Astrocyte (in vitro differentiated cells and primary cell): ENCODE measurements around the gene CLHC1. TPM values are rescaled to one million over a fixed set of nuclear protein-coding genes. Genes with fewer than 3 reads are reported as not detected.
"Not testable (repeated sequence)": the region's sequence is repeated elsewhere in the genome, so short reads cannot be mapped to it uniquely, and the experiment has no call there.

ENCODE experiments used
- DNase-seq: peaks from one replicate; pipeline ENCODE4 v3.0.0-alpha.2; 2010; ENCODE audit warnings: low read depth
- FAIRE-seq: peaks from 2 replicates; lab custom pipeline; 2011; peaks lifted over from hg19 to GRCh38; lab: Jason Lieb, UNC
- H2AFZ ChIP-seq: 2 replicates; pipeline ENCODE4 v1.6.0; 2012; ENCODE audit warnings: low read depth, low read length, inconsistent platforms
- H3K27ac ChIP-seq: 2 replicates; pipeline ENCODE4 v1.5.1; 2011; ENCODE audit warnings: low read depth, low read length, inconsistent platforms
- H3K27me3 ChIP-seq: 2 replicates; pipeline ENCODE4 v1.6.0; 2011; ENCODE audit warnings: low read length, inconsistent platforms; ENCODE audit not compliant: insufficient read depth
- H3K36me3 ChIP-seq: 2 replicates; pipeline ENCODE4 v1.5.1; 2011; ENCODE audit warnings: low read length, inconsistent platforms; ENCODE audit not compliant: insufficient read depth
- H3K4me1 ChIP-seq: 2 replicates; pipeline ENCODE4 v1.5.1; 2011; ENCODE audit warnings: low read length, inconsistent platforms; ENCODE audit not compliant: insufficient read depth
- H3K4me2 ChIP-seq: 2 replicates; pipeline ENCODE4 v1.6.0; 2012; ENCODE audit warnings: low read length, inconsistent platforms
- H3K4me3 ChIP-seq: 2 replicates; pipeline ENCODE4 v1.5.1; 2011; ENCODE audit warnings: low read depth, mild to moderate bottlenecking, low read length, inconsistent platforms; ENCODE audit not compliant: insufficient read depth
- H3K79me2 ChIP-seq: 2 replicates; pipeline ENCODE4 v1.6.0; 2012; ENCODE audit warnings: mild to moderate bottlenecking, low read length, inconsistent platforms; ENCODE audit not compliant: insufficient read depth
- H3K9ac ChIP-seq: 2 replicates; pipeline ENCODE4 v1.6.0; 2012; ENCODE audit warnings: mild to moderate bottlenecking, low read length, inconsistent platforms
- H3K9me3 ChIP-seq: 2 replicates; pipeline ENCODE4 v1.5.1; 2012; ENCODE audit warnings: low read depth, mild to moderate bottlenecking, low read length, inconsistent platforms; ENCODE audit not compliant: insufficient read depth
- H4K20me1 ChIP-seq: 2 replicates; pipeline ENCODE4 v1.6.0; 2012; ENCODE audit warnings: low read length, inconsistent platforms; ENCODE audit not compliant: insufficient read depth
- H3K27ac Mint-ChIP-seq: one replicate; pipeline ENCODE4 v1.8.0; 2021; ENCODE audit warnings: mild to moderate bottlenecking, mixed read lengths; ENCODE audit not compliant: unreplicated experiment
- H3K27me3 Mint-ChIP-seq: one replicate; pipeline ENCODE4 v1.8.0; 2021; ENCODE audit warnings: low read depth, mixed read lengths; ENCODE audit not compliant: unreplicated experiment
- H3K36me3 Mint-ChIP-seq: one replicate; pipeline ENCODE4 v1.8.0; 2021; ENCODE audit warnings: low read depth, mixed read lengths; ENCODE audit not compliant: unreplicated experiment
- H3K4me1 Mint-ChIP-seq: one replicate; pipeline ENCODE4 v1.8.0; 2021; ENCODE audit warnings: low read depth, mixed read lengths; ENCODE audit not compliant: unreplicated experiment
- H3K4me3 Mint-ChIP-seq: one replicate; pipeline ENCODE4 v1.8.0; 2021; ENCODE audit warnings: mild to moderate bottlenecking, moderate library complexity, mixed read lengths; ENCODE audit not compliant: unreplicated experiment
- H3K9me3 Mint-ChIP-seq: one replicate; pipeline ENCODE4 v1.8.0; 2021; ENCODE audit warnings: mild to moderate bottlenecking, mixed read lengths; ENCODE audit not compliant: unreplicated experiment
- EZH2 ChIP-seq: IDR thresholded peaks from 2 replicates; pipeline ENCODE4 v1.6.1; 2012; ENCODE audit warnings: mild to moderate bottlenecking, low read length, inconsistent platforms; ENCODE audit not compliant: insufficient read depth
- total RNA-seq: library from RNA; stranded (reverse); gene quantifications from 2 replicates; pipeline ENCODE4 v1.2.1, GENCODE V29; 2021
- TF ChIP-seq, protein P1 (sequence below): IDR thresholded peaks from 2 replicates; pipeline ENCODE4 v1.5.1; 2011; ENCODE audit warnings: low read depth, mild to moderate bottlenecking, inconsistent platforms, low read length, moderate library complexity; ENCODE audit not compliant: insufficient read depth

The CLHC1 gene
- total RNA-seq, 1 donor from 2014 or later, result 17.5 TPM

DNA sequence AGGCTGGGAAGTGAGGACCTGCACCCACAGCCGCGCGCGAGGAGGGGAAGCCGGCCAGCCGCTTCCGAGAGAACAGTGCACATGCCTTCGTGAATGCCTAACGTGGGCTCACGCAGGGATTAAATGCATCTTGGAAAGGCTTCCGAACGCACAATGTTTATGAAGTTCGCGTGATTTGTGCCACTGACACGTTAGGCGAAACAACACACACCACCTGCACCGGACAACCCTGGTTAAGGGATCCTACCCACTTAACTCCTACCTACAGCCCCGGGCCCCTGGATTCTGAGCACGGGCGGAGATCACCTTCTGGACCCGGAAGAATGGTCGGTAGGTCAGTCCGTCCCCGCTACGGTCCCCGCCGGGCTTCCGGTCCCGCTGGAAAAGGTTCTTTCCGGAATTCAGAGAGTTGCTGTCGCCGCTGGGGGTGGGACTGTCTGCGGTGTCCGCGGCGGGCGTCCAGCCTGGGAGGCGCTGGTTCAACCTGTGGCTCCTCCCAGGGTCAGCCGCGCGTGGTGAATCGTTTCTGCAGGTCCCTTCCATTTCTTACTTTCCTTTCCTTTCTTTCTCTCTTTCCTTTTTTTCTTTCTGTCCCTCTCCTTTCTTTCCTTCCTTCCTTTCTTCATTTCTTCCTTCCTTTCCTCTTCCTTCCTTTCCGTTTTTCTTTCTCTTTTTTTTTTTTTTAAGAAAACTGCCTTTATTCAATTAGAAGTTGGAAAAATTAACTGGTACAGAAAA is 37.0 kb upstream of the CLHC1 start, which contains the start of gene MTIF2:
Gene MTIF2 (minus strand): TSS at position 325 of the 738 bp plus-strand sequence. CDS start 5,373 bp downstream, outside the sequence.
- Mint-ChIP-seq H3K27ac (peak within 1 kb of the TSS; percentile 92), H3K9me3 (no peaks in the 10 kb centered on the region), H3K4me1 (no peaks in the 10 kb centered on the region), H3K4me3 (peak within 1 kb of the TSS; percentile 95), H3K36me3 (no peaks in the 10 kb centered on the region), H3K27me3 (no peaks in the 10 kb centered on the region)
- peaks cover 11% of the 10 kb centered on the region for H3K79me2 ChIP-seq
- no peaks in the 10 kb centered on the region for H4K20me1 ChIP-seq
- peak within 1 kb of the TSS; percentile 98 for H2AFZ ChIP-seq
- peak within 1 kb of the TSS; percentile 99 for H3K4me3 ChIP-seq
- FAIRE-seq (no peak), DNase-seq (peak; percentile 87)
- H3K9me3 ChIP-seq, result no peaks in the 10 kb centered on the region
- H3K27ac ChIP-seq, result peak within 1 kb of the TSS; percentile 69
- H3K27me3 ChIP-seq, result no peaks in the 10 kb centered on the region
- no peak for TF ChIP-seq EZH2
- TF ChIP-seq, protein P1, sequence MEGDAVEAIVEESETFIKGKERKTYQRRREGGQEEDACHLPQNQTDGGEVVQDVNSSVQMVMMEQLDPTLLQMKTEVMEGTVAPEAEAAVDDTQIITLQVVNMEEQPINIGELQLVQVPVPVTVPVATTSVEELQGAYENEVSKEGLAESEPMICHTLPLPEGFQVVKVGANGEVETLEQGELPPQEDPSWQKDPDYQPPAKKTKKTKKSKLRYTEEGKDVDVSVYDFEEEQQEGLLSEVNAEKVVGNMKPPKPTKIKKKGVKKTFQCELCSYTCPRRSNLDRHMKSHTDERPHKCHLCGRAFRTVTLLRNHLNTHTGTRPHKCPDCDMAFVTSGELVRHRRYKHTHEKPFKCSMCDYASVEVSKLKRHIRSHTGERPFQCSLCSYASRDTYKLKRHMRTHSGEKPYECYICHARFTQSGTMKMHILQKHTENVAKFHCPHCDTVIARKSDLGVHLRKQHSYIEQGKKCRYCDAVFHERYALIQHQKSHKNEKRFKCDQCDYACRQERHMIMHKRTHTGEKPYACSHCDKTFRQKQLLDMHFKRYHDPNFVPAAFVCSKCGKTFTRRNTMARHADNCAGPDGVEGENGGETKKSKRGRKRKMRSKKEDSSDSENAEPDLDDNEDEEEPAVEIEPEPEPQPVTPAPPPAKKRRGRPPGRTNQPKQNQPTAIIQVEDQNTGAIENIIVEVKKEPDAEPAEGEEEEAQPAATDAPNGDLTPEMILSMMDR, result no peak
- peaks cover 2% of the 10 kb centered on the region for H3K36me3 ChIP-seq
- H3K4me1 ChIP-seq, result peaks cover 11% of the 10 kb centered on the region
- H3K4me2 ChIP-seq, result peak within 1 kb of the TSS; percentile 93
- H3K9ac ChIP-seq, result peak within 1 kb of the TSS; percentile 92

GRCh38 chr2:55268288-55268906 is 36.3 kb upstream of the CLHC1 start:
- H3K9me3 ChIP-seq, result no peaks in the 10 kb centered on the region
- peak overlapping the region; percentile 98 for H2AFZ ChIP-seq
- no peak for TF ChIP-seq EZH2
- TF ChIP-seq, protein P1, result no peak
- no peaks in the 10 kb centered on the region for H4K20me1 ChIP-seq
- no peaks in the 10 kb centered on the region for H3K9me3 Mint-ChIP-seq
- peak overlapping the region; percentile 92 for H3K9ac ChIP-seq
- peaks cover 11% of the 10 kb centered on the region for H3K79me2 ChIP-seq
- H3K4me3 ChIP-seq, result peak overlapping the region; percentile 99
- H3K27ac Mint-ChIP-seq, result peak overlapping the region; percentile 92
- peak overlapping the region; percentile 95 for H3K4me3 Mint-ChIP-seq
- H3K27ac ChIP-seq, result peak overlapping the region; percentile 69
- peak overlapping the region; percentile 93 for H3K4me2 ChIP-seq
- FAIRE-seq (no peak), DNase-seq (no peak)
- H3K27me3 ChIP-seq, result no peaks in the 10 kb centered on the region
- H3K36me3 ChIP-seq, result peaks cover 2% of the 10 kb centered on the region
- H3K4me1 ChIP-seq, result peaks cover 11% of the 10 kb centered on the region
- H3K27me3 Mint-ChIP-seq, result no peaks in the 10 kb centered on the region
- H3K4me1 Mint-ChIP-seq, result no peaks in the 10 kb centered on the region
- H3K36me3 Mint-ChIP-seq, result peaks cover 3% of the 10 kb centered on the region

- not testable (repeated sequence) for H3K27me3 Mint-ChIP-seq, H3K9me3 ChIP-seq, FAIRE-seq, H2AFZ ChIP-seq, H3K27me3 ChIP-seq, H3K36me3 Mint-ChIP-seq, H3K4me3 Mint-ChIP-seq, H3K9me3 Mint-ChIP-seq, H4K20me1 ChIP-seq, H3K36me3 ChIP-seq, H3K79me2 ChIP-seq, H3K27ac ChIP-seq, H3K4me1 Mint-ChIP-seq, DNase-seq, H3K4me2 ChIP-seq, H3K4me1 ChIP-seq, H3K9ac ChIP-seq, H3K4me3 ChIP-seq, H3K27ac Mint-ChIP-seq
These were observed 27.5 kb upstream of the CLHC1 start for GRCh38 chr2:55259586-55259985.
